DMS 273 (cell line): Measurements from ENCODE around the gene C9orf85.
"Not testable (repeated sequence)": the region's sequence is repeated elsewhere in the genome, so short reads cannot be mapped to it uniquely, and the experiment has no call there.

ENCODE experiments used
- DNase-seq: peaks from one replicate; lab custom pipeline; 2025; ENCODE audit not compliant: unreplicated experiment; lab: John Stamatoyannopoulos, UW

Gene C9orf85

DNA sequence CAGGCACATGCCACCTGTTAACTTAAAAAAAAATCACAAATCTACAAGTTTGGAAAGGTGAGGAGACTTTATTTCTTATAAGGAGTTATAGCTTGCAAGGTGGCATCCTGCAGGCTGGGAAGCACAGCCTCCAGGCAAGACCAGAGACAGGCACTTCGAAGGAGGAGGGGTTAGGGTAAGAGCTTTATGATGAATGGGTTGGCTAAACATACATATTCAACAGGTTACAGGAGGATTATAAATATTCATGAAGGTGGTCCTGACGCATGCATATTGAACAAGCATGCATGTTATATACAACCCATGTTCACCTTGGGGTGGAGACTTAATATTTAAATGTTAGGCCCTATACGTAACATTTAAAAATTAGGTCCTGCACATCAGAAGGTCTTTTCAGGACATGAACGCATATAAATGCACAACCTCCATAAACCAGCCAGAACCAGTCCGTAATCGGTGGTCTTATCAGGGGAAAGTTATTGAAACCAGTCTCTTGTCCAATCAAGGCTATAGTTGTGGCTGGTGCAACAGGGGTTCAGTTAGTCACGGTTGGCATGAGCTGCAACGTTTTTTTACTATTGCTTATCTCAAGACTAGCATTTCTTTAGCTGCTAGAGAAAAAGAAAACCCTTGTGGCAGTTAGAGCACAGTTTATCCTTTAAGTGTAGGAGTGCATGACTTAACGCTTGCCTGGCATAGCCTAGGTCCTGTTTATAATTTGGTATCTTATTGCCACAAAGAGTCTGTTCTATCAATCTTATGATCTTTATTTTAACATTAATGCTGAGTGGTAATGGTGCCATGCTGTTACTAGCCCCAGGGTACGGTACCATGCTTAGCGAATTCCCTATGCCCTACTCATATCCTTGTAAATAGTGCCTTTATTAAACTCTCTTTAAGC is 76.3 kb downstream of the C9orf85 start:
- DNase-seq: no peak

DNA sequence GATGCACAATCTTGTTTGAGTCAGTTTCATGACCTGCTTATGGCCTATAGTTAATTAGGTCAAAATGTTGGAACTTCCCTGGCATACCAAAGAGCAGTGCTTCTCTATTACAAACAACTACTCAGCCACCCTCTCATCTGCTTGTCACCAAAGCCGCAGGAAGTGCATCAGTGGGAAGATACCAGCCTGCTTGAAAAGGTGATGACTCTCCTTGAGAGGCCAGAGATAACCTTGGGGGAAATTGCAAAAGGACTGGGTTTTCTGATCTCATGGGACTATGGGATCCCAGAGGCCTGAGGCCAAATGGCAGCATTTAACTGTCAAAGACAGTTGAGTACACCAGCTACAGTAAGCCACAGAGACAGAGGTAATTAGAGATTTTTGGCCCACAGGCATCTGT is 79.0 kb downstream of the C9orf85 start:
- DNase-seq: no peak

DNA sequence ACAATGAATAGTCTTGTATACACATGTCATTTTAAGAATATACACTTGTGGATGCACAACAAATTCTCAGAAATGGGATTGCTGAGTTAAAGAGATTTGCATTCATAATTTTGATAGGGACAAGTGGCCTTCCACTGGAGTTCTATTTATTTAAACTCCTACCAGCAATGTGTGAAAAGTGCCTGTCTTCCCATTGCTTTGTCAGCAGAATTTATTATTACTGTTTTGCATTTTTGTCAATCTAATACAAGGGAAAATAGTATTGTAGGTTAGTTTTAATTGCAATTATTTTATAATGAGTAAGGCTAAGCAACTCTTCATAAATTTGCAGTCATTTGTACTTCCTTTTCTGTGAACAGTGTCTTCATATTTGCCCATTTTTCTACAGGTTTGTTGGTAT is 94.0 kb downstream of the C9orf85 start:
- DNase-seq: no peak

DNA sequence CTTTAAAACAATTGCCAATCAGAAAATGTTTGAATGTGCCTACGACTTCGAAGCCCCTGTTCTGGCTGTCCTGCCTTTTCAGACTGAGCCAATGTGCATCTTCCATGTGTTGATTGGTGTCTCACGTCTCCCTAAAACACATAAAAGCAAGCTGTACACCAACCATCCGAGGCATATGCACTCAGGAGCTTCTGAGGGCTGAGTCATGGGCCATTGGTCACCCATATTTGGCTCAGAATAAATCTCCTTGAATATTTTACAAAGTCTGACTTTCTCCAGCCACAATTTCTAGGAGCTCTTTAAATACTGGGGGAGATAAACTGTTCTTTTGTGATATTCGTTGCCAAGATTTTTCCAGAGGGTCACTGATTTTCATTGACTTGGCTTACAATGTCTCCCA is 95.1 kb downstream of the C9orf85 start:
- DNase-seq: no peak

DNA sequence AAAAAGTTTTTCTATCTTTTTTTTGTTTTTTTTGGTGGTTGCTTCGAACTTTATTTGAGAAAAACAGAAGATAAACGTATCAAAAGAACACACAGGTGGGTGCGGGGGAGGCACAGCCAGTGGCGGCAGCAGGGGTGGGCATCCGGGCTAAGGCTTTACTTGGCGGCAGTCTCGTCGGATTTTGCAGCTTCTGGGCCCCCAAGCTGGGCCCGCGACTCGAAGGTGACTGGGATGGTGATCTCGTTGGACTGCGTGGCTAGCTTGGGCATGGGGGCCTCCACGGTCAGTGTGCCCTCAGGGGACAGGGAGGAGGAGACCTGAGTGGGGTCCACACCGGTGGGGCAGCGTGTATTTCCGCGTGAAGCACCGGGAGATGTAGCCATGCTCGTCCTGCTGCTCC is 96.3 kb downstream of the C9orf85 start:
- not testable (repeated sequence) for DNase-seq

DNA sequence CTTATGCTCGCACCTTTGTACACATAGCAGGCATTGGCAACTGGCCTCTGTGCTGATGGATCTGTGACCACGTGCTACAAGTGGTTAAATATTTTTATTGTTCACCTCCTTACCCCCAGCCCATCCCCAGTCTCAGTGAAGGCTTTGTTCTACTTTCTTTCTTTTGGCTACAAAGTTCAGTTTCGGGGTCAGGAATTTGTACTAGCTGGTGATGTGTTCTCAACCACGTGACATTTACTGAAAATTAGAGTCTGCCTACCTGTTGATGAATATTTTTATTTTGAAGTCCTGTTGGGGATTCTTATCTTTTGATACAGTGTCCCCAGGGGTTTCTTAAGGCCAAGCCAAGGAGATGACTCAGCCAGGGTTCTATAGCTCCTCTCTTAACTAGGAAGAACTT is 101.2 kb downstream of the C9orf85 start:
- no peak for DNase-seq

DNA sequence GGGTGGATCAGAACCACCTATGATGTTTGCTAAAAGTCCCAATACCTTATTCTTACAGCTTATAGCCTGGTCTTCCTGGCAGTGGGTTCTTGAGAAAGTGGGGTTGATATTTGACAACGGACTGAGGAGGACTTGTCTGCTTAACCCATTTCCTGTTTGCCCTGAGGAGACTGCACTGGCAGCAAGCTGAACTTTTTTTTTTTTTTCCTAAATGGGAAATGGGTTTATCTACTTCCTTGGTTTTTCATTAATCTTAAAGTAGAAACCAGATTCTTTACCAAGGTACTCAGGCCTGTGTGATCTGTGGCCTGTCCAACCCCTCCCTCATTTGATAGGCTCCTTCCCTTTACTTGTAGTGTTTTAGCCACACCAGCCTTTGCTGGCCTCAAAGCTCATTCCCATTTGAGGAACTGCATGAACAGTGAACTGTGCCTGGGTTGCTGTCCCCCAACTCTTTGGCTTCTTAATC is 101.9 kb downstream of the C9orf85 start:
- DNase-seq: no peak

DNA sequence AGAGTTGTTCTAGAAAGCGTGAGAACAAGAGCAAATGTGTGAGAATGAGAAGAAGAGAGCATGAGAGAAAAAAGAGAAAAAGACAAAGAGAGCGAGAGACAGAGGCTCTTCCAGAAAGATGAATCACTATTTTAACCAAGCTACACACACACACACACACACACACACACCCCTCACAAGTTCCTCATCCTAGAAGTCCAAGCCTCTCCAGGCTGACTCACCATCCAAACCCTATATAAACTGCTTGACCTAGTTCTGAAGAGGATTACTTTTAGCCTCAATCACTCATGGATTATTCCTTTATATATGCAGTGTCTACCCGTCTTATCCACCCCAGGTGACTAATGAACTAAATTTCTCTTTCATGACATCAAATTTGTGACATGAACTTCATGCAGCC is 111.4 kb downstream of the C9orf85 start:
- no peak for DNase-seq
